ENCODE results near the gene WDR59. TPM values are rescaled to one million over a fixed set of nuclear protein-coding genes. Genes with fewer than 3 reads are reported as not detected.
A peak's percentile ranks its signal among the peaks of the same experiment; 100 is the strongest.

Gene WDR59
- total and polyA plus RNA-seq, 9 of the 15 experiments (the other 6 are each of a cell fraction or from before 2014, with no cell fraction given): 12.7 to 126 (median 34.7) TPM

GRCh38 chr16:74999219-74999608 is 14.3 kb upstream of the WDR59 start (continued):
- TF ChIP-seq VEZF1 (CRISPR knock-in tag; IDR thresholded peaks at IDR 0.05) (peak; percentile 36), DPF2 (IDR thresholded peaks at IDR 0.05) (no peak), ERF (CRISPR knock-in tag; IDR thresholded peaks at IDR 0.05) (no peak), GABPB2 (CRISPR knock-in tag; conservative IDR thresholded peaks at IDR 0.05) (no peak), PHF8 (IDR thresholded peaks at IDR 0.05; ENCODE audit: borderline replicate concordance, low read length) (peak; percentile 18; the same call in 1 of the 2 replicates), ZNF764 (CRISPR knock-in tag; IDR thresholded peaks at IDR 0.05; ENCODE audit: low read depth) (no peak), ZBTB12 (CRISPR knock-in tag; IDR thresholded peaks at IDR 0.05) (no peak), BRD9 (IDR thresholded peaks at IDR 0.05; ENCODE audit: low read depth, partially characterized antibody) (no peak), CBFA2T2 (conservative IDR thresholded peaks at IDR 0.05) (no peak), MECOM (CRISPR knock-in tag; IDR thresholded peaks at IDR 0.05) (no peak), PRPF4 (IDR thresholded peaks at IDR 0.05; ENCODE audit: insufficient read depth, low read depth, low read length, poor library complexity, severe bottlenecking) (no peak), ZNF324 (CRISPR knock-in tag; IDR thresholded peaks at IDR 0.05) (no peak), C11orf30 (IDR thresholded peaks at IDR 0.05; ENCODE audit: low read depth) (no peak), SMARCC2 (IDR thresholded peaks at IDR 0.05; ENCODE audit: low read depth) (no peak), SP1 (CRISPR knock-in tag; IDR thresholded peaks at IDR 0.05) (no peak), U2AF2 (optimal IDR thresholded peaks at IDR 0.05; ENCODE audit: low read depth, low read length) (no peak), KHSRP (IDR thresholded peaks at IDR 0.05) (no peak), ETS2 (tag; IDR thresholded peaks at IDR 0.05; ENCODE audit: borderline replicate concordance, poor library complexity, severe bottlenecking) (no peak), CSDE1 (IDR thresholded peaks at IDR 0.05) (no peak), ZKSCAN1 (IDR thresholded peaks at IDR 0.05; ENCODE audit: low read depth, low read length) (no peak), PTTG1 (tag; IDR thresholded peaks at IDR 0.05; ENCODE audit: low read depth) (no peak), DNMT1 (IDR thresholded peaks at IDR 0.05) (no peak), ZNF263 (CRISPR knock-in tag; IDR thresholded peaks at IDR 0.05; ENCODE audit: borderline replicate concordance) (no peak), HMGN3 (IDR thresholded peaks at IDR 0.05; ENCODE audit: borderline replicate concordance, extremely low read depth, insufficient read length, low read depth, low read length) (peak; percentile 10)
- TF ChIP-seq, protein P1, sequence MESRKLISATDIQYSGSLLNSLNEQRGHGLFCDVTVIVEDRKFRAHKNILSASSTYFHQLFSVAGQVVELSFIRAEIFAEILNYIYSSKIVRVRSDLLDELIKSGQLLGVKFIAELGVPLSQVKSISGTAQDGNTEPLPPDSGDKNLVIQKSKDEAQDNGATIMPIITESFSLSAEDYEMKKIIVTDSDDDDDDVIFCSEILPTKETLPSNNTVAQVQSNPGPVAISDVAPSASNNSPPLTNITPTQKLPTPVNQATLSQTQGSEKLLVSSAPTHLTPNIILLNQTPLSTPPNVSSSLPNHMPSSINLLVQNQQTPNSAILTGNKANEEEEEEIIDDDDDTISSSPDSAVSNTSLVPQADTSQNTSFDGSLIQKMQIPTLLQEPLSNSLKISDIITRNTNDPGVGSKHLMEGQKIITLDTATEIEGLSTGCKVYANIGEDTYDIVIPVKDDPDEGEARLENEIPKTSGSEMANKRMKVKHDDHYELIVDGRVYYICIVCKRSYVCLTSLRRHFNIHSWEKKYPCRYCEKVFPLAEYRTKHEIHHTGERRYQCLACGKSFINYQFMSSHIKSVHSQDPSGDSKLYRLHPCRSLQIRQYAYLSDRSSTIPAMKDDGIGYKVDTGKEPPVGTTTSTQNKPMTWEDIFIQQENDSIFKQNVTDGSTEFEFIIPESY (CRISPR knock-in tag; IDR thresholded peaks at IDR 0.05): no peak
